HCEC 1CT (cell line): ENCODE data around the gene PSAP.
"Not testable (repeated sequence)": the region's sequence is repeated elsewhere in the genome, so short reads cannot be mapped to it uniquely, and the experiment has no call there.

Source experiments
- DNase-seq: peaks from one replicate; pipeline ENCODE4 v3.0.0-alpha.2; 2017

PSAP gene

GRCh38 chr10:71850743-71851464, at the start of gene PSAP:
Gene PSAP, minus strand, starts transcription at chr10:71851251. Its CDS starts 30 bp downstream, at chr10:71851221.
- DNase-seq = peak; percentile 95

GRCh38 chr10:71900441-71901180, 49.6 kb upstream of the PSAP start:
- no peak for DNase-seq

- no peak for DNase-seq
Measured at GRCh38 chr10:71899665-71900412, 48.8 kb upstream of the PSAP start.

GRCh38 chr10:71898346-71898745, 47.3 kb upstream of the PSAP start:
- DNase-seq = not testable (repeated sequence)

- no peak for DNase-seq
Measured at GRCh38 chr10:71893920-71894319, 42.9 kb upstream of the PSAP start.

- no peak for DNase-seq
Measured at GRCh38 chr10:71893258-71893815, 42.3 kb upstream of the PSAP start.

GRCh38 chr10:71891437-71891836, 40.4 kb upstream of the PSAP start:
- DNase-seq = no peak

- DNase-seq = no peak
Measured at GRCh38 chr10:71889388-71889987, 38.4 kb upstream of the PSAP start.

GRCh38 chr10:71888623-71889387, 37.8 kb upstream of the PSAP start:
- peak; percentile 71 for DNase-seq

GRCh38 chr10:71888248-71888622, 37.2 kb upstream of the PSAP start:
- DNase-seq = no peak

GRCh38 chr10:71887743-71888142, 36.7 kb upstream of the PSAP start:
- DNase-seq = no peak

GRCh38 chr10:71882813-71883659, 32.0 kb upstream of the PSAP start:
- no peak for DNase-seq

GRCh38 chr10:71881647-71882355, 30.8 kb upstream of the PSAP start:
- DNase-seq = no peak

GRCh38 chr10:71881307-71881624, 30.2 kb upstream of the PSAP start:
- DNase-seq = not testable (repeated sequence)

GRCh38 chr10:71880425-71881306, 29.6 kb upstream of the PSAP start:
- no peak for DNase-seq

GRCh38 chr10:71878327-71879034, 27.4 kb upstream of the PSAP start:
- DNase-seq = no peak

- no peak for DNase-seq
Measured at GRCh38 chr10:71877821-71878220, 26.8 kb upstream of the PSAP start.

- DNase-seq = not testable (repeated sequence)
Measured at GRCh38 chr10:71874680-71875354, 23.8 kb upstream of the PSAP start.
